Measurements from ENCODE around the gene TSPYL6.

DNA sequence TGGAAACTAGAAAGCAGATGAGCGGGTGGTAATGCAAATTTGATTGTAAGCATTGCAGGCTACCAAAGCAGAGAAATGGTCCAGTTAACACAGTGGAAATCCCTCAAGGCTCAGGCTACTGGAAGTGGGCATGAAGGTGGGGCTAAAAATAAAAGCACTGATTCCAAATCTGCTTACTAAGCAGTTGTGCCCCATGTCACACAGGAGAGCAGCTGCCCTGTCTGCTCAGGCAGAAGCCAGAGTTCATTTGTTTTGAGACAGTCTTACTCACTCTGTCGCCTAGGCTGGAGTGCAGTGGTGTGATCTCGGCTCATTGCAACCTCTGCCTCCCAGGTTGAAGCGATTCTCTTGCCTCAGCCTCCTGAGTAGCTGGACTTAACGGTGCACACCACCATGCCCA lies 42.5 kb upstream of the TSPYL6 start:
- no peak for TF ChIP-seq EZH2 (IDR thresholded peaks at IDR 0.05)
- TF ChIP-seq POLR2AphosphoS5 (IDR thresholded peaks at IDR 0.05; ENCODE audit: borderline replicate concordance, low read depth, low read length), result no peak
- no peak for TF ChIP-seq FOXP2 (optimal IDR thresholded peaks at IDR 0.05; ENCODE audit: control extremely low read depth, extremely low read length, insufficient read depth)

Data from SK-N-MC (cell line).